Transverse colon (tissue), 4 donors: Measurements from ENCODE around the gene MAPK8IP2. TPM values are rescaled to one million over a fixed set of nuclear protein-coding genes. Genes with fewer than 3 reads are reported as not detected.

Experiments
- DNase-seq: peaks from one replicate; pipeline ENCODE4 v3.0.0-alpha.2; 2019
- H3K27ac ChIP-seq, 4 donors: fragments of 200-600 bp; sonication (generic); 2 replicates each; pipeline ENCODE4 v1.5.1; 2016 to 2018; ENCODE audit warnings: inconsistent platforms in 4 of 4
- H3K27me3 ChIP-seq: fragments of 200-600 bp; sonication (generic); 2 replicates; pipeline ENCODE4 v1.5.1; 2017; ENCODE audit warnings: inconsistent platforms
- H3K36me3 ChIP-seq, 4 donors: fragments of 200-600 bp; sonication (generic); 2 replicates each; pipeline ENCODE4 v1.5.1; 2017 to 2019; ENCODE audit warnings: inconsistent platforms in 4 of 4
- H3K4me1 ChIP-seq, 4 donors: fragments of 200-600 bp; sonication (generic); 2 replicates each; pipeline ENCODE4 v1.5.1; 2017 to 2020; ENCODE audit warnings: inconsistent platforms in 4 of 4
- H3K4me3 ChIP-seq, 4 donors: fragments of 200-600 bp; sonication (generic); 1 replicate in 1 of 4; 2 replicates in 3 of 4; pipeline versions ENCODE4 v1.5.1 to v1.6.1; 2017 to 2019; ENCODE audit warnings: inconsistent platforms in 4 of 4
- H3K9me3 ChIP-seq, 2 donors: fragments of 200-600 bp; sonication (generic); 2 replicates each; pipeline ENCODE4 v1.5.1; 2017 to 2019; ENCODE audit warnings: inconsistent platforms in 2 of 2
- CTCF ChIP-seq, 5 experiments: fragments of 200-600 bp in 3 of 5; fragments of 450-650 bp in 2 of 5; sonication (generic) in 3 of 5; IDR thresholded peaks; 1 replicate in 2 of 5; 2 replicates in 3 of 5; pipeline ENCODE4 v1.5.1; 2016 to 2017; ENCODE audit warnings: antibody characterized with exemption in 5 of 5, inconsistent platforms in 3 of 5, mild to moderate bottlenecking in 2 of 5, moderate library complexity in 1 of 5
- EP300 ChIP-seq: sonication (generic); formaldehyde crosslinking; IDR thresholded peaks from one replicate; pipeline ENCODE4 v1.6.1; 2017; ENCODE audit warnings: antibody characterized with exemption, low read depth
- POLR2A ChIP-seq: fragments of 450-650 bp; IDR thresholded peaks from one replicate; pipeline ENCODE4 v1.6.1; 2016; ENCODE audit warnings: antibody characterized with exemption, mild to moderate bottlenecking, moderate library complexity
- POLR2AphosphoS5 ChIP-seq, 3 donors: sonication (generic); formaldehyde crosslinking; IDR thresholded peaks; one replicate each; pipeline ENCODE4 v1.6.1; 2016; ENCODE audit warnings: antibody characterized with exemption in 3 of 3
- WGBS, 2 donors: methylation state at CpG; one replicate each; pipeline ENCODE4 v1.1.5; 2018; ENCODE audit warnings: low coverage in 1 of 2; 5-methylcytosine and 5-hydroxymethylcytosine counted together
- in situ Hi-C, 4 donors: fragments of 200-750 bp; cut with MboI; loops; one replicate each; pipeline versions ENCODE4 v1.15.0 to v1.15.1; 2017; ENCODE audit warnings: low sequenced_read_pairs in 3 of 4, low pct_ligation_motif_present in 1 of 4, low pct_unique_long_range_greater_than_20kb in 1 of 4
- intact Hi-C: fragments of 100-400 bp; cut with DNase I; formaldehyde crosslinking; loops from one replicate; pipeline ENCODE4 v1.15.1; 2023; ENCODE audit warnings: low total_unique reads
- total RNA-seq, 4 donors: library from RNA; depleted of rRNA; stranded (reverse); fragments of >200 nt; gene quantifications; one replicate each; pipeline ENCODE4 v1.1.0, GENCODE V29; 2016

Gene MAPK8IP2
- total RNA-seq, 4 donors from 2014 or later: 1.1 to 3.4 (median 1.8) TPM

- in situ Hi-C loops: no loop called here
Observed at GRCh38 chr22:50576070-50576469, 24.5 kb upstream of the MAPK8IP2 start.

GRCh38 chr22:50576806-50577696 is 23.5 kb upstream of the MAPK8IP2 start:
- no peaks in the 10 kb centered on the region for H3K9me3 ChIP-seq
- no peaks in the 10 kb centered on the region for H3K27me3 ChIP-seq
- peaks cover 10 to 23% (median 20%) of the 10 kb centered on the region in 4 donors for H3K4me1 ChIP-seq
- H3K36me3 ChIP-seq: no peaks in the 10 kb centered on the region
- no peak for DNase-seq
- WGBS, 2 donors: 80% methylated on average over 14 of the region's 18 CpGs; no CpG with 5 or more reads in 1 of the 2 donors
- H3K27ac ChIP-seq: no peak overlapping the region
- no peak overlapping the region for H3K4me3 ChIP-seq
- intact Hi-C loops: no loop called here
- in situ Hi-C loops: no loop called here
- no peak for TF ChIP-seq POLR2A
- no peak for TF ChIP-seq EP300

More at GRCh38 chr22:50576070-50576469, 24.5 kb upstream of the MAPK8IP2 start:
- Histone ChIP-seq H3K9me3 (no peaks in the 10 kb centered on the region), H3K27ac (no peak overlapping the region), H3K36me3 (no peaks in the 10 kb centered on the region), H3K27me3 (no peaks in the 10 kb centered on the region), H3K4me3 (no peak overlapping the region), H3K4me1 (peaks cover under 1 to 14% (median 11%) of the 10 kb centered on the region in 4 donors)
- intact Hi-C loops: no loop called here
- DNase-seq: no peak
- WGBS, 2 donors: 40 to 68% methylated on average over 3 to 5 of the region's 5 CpGs
- no peak for TF ChIP-seq POLR2A
- TF ChIP-seq POLR2AphosphoS5 (IDR thresholded peaks at IDR 0.05): no peak
- peak in 3 of 5 experiments; percentile 16 to 47 (median 18) for TF ChIP-seq CTCF (IDR thresholded peaks at IDR 0.05)

GRCh38 chr22:50577697-50577986 is 23.0 kb upstream of the MAPK8IP2 start:
- peaks cover 11 to 24% (median 20%) of the 10 kb centered on the region in 4 donors for H3K4me1 ChIP-seq
- intact Hi-C loops (no loop called here), in situ Hi-C loops (no loop called here)
- DNase-seq: no peak
- H3K4me3 ChIP-seq: no peak overlapping the region
- TF ChIP-seq EP300 (no peak), CTCF (IDR thresholded peaks at IDR 0.05) (no peak), POLR2AphosphoS5 (IDR thresholded peaks at IDR 0.05) (no peak), POLR2A (no peak)
- WGBS, 2 donors: 60% methylated on average over 23 of the region's 23 CpGs; no CpG with 5 or more reads in 1 of the 2 donors
- no peak overlapping the region for H3K27ac ChIP-seq
- H3K9me3 ChIP-seq: no peaks in the 10 kb centered on the region
- no peaks in the 10 kb centered on the region for H3K27me3 ChIP-seq
- H3K36me3 ChIP-seq: no peaks in the 10 kb centered on the region

- no peak for TF ChIP-seq EP300
- TF ChIP-seq POLR2A: no peak
- TF ChIP-seq POLR2AphosphoS5 (IDR thresholded peaks at IDR 0.05): no peak
- no peak for TF ChIP-seq CTCF (IDR thresholded peaks at IDR 0.05)
- no peaks in the 10 kb centered on the region for H3K27me3 ChIP-seq
- H3K9me3 ChIP-seq: no peaks in the 10 kb centered on the region
- H3K4me3 ChIP-seq: peak within 1 kb of the TSS in 1 of 4 donors; percentile 13
- no peak within 1 kb of the TSS for H3K27ac ChIP-seq
- in situ Hi-C loops (no loop called here), intact Hi-C loops (no loop called here)
- no peak for DNase-seq
- H3K36me3 ChIP-seq: no peaks in the 10 kb centered on the region
- H3K4me1 ChIP-seq: peaks cover 11 to 24% (median 20%) of the 10 kb centered on the region in 4 donors
- WGBS, 2 donors: 59% methylated on average over 62 of the region's 63 CpGs; no CpG with 5 or more reads in 1 of the 2 donors
Observed at GRCh38 chr22:50577987-50578775, 22.4 kb upstream of the MAPK8IP2 start, which contains the start of gene CPT1B. TSS of gene CPT1B (minus strand) at chr22:50578427. CDS start at chr22:50577915, 512 bp downstream.
